ENCODE data around the gene C9orf50. TPM values are rescaled to one million over a fixed set of nuclear protein-coding genes. Genes with fewer than 3 reads are reported as not detected.

C9orf50 gene
- total RNA-seq, 1 donor from 2014 or later: not detected

DNA sequence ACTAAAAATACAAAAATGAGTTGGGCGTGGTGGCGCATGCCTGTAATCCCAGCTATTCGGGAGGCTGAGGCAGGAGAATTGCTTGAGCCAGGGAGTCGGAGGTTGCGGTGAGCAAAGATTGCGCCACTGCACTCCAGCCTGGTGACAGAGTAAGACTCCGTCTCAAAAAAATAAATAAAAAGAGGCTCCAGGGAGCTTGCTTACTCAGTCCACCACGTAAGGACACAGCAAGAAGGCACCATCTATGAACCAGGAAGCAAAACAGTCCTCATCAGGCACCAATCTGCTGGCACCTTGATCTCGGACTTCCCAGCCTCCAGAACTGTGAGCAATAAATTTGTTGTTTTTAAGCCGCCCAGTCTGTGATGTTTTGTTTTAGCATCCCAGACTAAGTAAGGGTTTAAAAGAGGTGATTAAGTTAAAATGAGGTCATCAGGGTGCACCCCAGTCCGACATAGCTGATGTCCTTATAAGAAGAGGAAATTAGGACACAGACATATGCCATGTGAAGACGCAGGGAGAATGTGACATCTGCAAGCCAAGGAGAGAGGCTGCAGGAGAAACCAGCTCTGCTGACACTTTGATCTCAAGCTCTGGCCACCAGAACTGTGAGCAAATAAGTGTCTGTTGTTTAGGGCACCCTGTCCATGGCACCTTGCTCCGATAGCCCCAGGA lies 45.9 kb downstream of the C9orf50 start:
- intact Hi-C loops (cut with micrococcal nuclease): no loop called here

DNA sequence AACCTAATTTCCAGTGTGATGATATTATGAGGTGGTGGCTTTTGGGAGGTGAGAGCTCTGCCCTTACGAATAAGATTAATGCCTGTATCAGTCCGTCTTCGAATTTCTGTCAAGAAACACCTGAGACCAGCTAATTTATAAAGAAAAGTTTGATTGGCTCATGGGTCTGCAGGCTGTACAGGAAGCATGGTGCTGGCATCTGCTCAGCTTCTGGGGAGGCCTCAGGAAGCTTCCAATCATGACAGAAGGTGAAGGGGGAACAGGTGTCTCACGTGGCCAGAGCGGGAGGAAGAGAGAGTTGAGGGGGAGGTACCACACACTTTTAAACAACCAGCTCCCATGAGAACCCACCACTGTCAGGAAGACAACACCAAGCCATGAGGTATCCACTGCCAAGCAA lies 46.9 kb downstream of the C9orf50 start:
- intact Hi-C loops (cut with micrococcal nuclease): no loop called here

DNA sequence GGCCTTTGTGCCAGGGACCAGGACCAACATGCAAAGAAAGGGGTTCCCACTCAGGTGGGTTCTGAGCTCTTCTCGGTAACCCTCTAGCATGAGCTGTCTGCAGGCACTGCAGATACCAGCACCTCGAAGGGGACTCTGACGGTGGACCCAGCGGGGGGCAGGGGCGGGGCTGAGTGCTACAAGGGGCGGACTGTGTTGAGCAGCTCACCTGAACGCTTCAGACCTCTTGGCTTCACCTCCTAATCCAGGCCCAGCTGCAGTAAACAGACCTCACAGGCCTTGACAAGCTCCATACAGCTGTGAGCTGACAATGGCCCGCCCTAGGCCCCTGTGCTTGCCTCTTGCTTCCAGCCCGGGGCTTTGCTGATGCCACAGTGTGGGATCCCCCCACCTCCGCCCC lies 48.4 kb downstream of the C9orf50 start:
- intact Hi-C loops (cut with micrococcal nuclease): no loop called here

DNA sequence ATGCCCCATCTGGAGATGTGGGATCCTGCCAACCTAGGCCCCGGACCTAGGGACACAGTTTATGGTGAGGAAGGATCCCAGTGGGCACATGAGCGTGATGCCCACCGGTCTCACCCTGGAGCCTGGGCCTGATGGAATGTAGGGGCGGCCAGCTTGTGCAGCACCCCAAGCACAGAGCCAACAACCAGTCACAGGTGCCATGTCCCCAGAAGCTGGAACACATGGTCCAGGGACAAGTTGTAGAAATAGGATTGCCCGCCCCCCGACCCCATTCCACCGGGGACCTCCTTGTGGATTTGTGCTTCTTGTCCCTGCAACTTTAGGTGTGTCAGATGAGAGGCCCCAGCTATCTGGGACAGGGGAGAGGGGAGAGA lies 48.9 kb downstream of the C9orf50 start:
- intact Hi-C loops (cut with micrococcal nuclease): no loop called here

DNA sequence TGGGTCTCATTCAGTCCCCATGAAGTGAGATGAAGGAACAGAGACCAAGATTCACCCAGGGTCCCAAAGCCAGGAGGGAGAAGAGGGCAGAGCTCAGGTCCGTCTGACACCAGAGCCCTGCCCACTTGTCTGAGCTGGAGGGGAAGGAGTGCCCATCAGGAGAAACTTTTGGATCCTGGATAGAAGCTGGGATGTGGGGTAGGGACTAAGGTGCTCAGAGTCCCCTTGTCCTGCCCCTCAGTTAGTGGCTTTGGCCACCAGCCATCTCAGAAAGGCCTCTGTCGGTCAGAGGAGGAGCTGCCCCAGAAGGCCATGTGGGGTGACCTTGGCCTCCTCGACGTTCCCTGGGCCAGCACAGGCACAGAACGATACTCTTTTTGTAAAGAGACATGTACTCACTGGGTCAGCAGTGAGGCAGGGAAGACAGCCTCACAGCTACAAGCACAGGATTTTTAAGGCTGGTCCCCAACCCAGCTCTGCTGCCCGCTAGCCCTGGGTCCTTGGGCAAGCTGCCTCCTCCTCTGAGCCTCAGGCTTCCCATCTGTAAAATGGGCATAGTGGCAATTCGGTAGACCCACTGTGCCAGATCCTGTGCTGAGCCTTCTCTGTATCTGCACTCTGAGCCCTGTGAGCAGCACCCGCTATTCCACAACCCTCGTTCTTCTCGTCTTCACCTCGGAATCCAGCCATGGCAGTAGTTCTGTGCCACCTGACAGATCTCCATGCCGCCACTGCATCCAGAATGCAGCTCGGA lies 49.4 kb downstream of the C9orf50 start:
- intact Hi-C loops (cut with micrococcal nuclease): no loop called here

DNA sequence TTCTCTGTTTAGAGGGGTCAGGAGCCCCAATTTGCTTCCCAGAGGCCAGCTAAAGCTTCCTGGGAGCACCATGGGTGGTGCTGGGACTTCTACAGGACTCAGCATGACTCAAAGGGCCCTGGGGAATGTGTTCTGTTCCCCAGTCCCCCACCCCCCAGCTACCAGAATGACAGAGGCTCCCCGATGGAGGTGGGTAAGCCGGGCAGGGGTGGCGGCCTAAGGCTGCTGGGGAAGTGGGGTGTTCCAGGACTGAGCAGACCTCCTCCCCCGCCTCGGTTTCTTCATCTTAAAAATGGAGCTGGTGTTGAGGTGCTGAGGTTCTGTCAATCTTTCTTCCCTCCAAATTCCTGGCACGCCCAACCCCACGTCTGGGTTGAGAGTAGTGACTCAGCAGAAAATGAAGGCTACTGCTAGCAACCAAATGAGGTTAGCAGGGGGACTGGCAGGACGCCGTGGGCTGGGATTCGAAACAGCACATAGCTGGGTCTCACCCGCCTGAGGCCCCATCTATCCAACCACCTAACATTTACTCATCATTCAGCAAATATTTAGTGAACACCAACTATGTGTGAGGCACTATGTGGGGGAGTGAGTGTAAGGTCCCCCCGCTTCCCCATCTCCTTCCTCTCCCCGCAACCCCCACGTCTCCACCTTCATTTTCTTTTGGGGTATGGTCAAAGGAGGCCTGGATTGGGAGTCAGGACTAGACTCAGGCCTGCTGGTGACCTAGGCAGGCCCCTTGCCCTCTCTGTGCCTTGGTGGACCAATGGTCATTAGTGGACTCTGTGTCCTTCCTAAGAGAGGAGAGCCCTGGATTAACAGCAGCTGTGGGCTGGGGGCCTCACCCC lies 50.2 kb downstream of the C9orf50 start:
- intact Hi-C loops (cut with micrococcal nuclease): no loop called here

DNA sequence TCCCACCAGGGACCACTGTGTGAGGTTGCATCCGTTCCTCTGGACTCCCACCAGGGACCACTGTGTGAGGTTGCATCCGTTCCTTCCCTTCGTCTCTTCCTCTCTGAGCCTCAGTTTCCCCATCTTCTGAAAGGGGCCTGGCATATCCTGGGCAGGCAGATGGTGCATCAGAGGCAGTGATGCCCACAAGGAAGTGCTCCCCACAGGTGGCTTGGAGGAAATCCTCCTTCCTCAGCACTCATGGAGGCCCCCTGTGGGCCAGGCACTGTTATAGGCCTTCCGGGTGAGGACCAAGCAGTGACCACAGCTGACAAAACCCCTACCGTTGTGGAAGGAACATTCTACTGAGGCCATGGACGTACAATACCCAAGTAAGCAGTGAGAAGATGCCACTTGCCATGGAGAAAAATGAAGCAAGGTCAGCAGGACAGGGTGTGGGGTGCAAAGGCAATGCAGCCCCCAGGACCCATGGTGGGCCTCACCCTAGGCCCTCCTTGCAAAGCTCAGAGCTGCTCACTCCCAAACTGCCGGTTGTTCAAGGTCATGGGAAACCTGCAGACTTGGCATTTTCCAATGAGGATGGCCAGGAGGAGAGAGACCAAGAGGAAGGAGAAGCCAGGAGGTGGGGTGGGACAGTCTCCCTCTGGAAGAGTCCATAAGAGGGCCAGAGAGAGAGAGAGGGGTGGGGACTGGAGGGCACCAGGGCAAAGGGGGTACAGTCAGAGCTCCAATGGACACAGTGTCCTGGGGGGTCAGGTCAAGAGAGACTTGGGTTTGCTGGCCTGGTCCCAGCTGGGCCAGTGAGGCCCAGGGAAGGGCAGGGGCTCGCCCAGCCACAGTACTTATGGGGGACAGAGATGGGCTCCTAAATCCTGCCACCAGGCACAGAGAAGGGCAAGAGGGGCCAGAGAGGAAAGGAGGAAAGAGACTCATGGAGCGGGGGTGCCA lies 51.1 kb downstream of the C9orf50 start:
- intact Hi-C loops (cut with micrococcal nuclease): no loop called here

DNA sequence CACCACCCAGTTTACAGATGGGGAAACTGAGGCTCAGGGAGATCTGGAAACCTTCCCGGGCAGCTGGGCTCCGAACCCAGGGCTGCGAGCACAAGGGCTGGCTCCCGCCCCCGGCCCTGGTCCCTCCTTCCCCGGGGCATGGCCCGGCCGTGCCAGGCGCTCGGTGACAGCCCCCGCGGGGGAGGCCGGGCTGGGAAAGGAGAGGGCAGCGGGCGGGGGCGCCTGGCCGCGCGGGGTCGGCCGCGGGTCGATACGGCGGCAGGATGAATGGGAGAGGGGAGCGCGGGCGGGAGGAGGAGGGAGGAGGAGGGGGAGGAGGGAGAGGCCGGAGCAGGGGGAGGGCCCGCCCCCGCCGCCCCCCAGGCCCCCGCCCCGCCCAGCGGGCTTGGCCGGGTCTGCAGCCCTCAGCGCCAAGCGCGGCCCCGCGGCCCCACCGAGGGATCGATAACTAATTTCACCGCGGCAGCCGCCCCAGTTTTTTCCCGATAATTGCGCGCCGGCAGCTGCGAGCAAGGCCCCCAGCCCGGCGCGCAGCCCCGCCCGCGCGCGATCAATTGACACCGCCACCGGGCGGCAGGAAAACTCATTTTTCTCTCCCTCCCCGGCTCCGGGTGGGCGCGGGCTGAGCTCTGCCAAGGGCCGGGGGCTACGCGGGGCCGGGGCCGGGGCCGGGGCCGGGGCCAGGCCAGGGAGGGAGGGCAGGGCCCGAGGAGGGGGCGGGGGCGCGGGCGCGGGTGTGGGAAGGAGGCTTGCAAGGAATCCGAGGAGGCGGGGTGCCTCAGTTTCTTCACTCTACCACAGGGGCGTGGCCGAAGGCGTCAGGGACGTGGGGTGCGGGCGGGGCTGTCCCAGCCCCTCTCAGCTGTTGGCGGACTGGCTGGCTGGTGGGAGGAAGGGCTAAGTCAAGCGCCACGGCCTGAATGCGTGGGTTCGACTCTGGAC lies 52.1 kb downstream of the C9orf50 start:
- intact Hi-C loops (cut with micrococcal nuclease): no loop called here

DNA sequence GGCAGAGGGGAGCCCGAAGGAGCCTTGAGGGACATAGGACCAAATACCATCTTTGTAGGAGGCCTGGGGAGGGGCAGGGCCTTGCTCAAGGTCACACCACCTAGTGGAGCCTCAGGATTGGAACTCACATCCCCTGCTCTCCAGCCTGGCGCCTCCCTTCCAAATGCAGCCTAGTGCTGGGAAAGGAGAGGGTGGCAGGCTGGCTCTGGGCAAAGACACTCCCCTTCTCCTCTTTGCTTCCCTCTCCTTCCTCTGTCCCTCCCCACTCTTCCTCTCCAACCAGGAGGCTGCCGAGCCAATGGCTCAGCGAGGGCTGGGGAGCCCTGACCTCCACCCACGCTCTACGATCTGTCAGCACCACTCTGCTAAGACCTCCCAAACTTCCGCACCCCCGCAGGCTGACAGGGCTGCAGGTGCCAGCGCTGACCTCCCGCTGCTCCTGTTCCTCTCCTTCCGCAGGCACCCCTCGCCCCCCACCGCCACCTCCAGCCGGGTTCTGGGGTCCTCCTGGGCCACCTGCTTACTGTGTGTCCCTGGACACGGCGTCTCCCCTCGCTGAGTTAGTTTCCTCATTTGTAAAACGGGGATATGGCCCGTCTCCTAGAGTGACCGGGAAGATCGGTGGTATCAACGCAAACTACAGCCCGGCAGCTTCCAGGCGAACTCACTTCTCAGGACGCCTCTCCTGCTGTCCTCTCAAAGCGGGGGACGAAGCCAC lies 52.9 kb downstream of the C9orf50 start:
- intact Hi-C loops (cut with micrococcal nuclease): no loop called here

DNA sequence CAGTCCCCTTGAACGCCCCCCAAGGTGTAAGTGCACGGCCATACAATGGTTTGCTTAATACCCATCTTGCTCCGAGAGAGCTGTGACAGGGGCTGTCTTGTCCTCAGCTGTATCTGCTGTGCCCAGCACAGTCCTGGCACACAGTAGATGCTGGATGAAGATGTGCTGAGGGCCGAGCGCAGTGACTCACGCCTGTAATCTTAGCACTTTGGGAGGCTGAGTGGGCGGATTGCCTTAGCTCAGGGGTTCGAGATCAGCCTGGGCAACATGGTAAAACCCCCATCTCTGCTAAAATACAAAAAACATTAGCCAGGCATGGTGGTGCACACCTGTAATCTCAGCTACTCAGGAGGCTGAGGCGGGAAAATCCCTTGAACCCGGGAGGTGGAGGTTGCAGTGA lies 53.6 kb downstream of the C9orf50 start:
- intact Hi-C loops (cut with micrococcal nuclease): no loop called here

DNA sequence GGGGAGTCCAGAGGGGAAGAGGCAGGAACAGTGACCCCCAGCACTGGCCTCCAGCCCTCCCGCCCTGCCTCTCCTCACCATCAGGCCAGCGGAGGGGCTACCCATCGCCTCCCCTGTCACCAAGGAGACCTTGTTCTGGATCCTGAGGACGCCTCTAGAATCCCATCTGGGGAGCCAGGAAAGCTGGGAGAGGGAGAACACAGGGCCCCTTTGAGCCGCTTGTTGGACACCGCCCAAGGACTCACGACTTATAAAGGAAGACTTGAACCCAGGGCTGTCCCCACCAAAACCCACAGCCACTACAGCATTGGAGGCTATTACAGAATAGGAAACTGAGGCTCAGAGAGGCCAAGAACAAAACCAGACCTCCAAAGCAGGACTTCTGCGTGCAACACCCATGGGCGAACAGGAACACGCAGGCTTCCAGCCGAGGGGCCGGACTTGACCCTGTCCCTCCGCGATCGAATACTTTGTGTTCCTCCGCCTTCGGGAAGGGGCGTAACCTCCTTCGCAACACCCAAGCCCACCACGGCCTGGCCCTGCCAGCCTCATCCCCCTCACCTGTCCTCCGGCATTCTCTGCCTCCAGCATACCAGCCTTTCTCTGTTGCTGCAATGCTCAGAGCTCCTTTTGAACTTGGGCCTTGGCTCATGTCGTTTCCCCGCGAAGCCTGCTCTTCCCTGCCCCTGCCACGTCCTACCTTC lies 54.2 kb downstream of the C9orf50 start:
- intact Hi-C loops (cut with micrococcal nuclease): no loop called here

DNA sequence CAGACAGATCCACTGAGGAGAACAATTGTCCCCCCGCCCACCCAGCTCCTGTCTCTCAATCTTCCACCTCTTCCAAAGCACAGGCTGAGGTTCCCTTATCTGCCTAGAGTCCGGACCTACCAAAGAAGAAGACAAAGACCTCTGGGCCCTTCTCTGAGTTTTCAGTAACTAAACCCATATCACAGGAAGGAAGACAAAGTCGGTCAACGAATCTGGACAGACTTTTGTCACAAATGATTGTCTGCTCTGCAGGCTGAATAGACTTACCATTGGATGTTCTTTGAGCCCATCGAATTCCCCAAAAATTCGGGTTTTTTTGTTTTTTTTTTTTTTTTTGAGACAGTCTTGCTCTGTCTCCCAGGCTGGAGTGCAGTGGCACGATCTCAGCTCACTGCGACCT lies 58.0 kb downstream of the C9orf50 start:
- intact Hi-C loops (cut with micrococcal nuclease): no loop called here

DNA sequence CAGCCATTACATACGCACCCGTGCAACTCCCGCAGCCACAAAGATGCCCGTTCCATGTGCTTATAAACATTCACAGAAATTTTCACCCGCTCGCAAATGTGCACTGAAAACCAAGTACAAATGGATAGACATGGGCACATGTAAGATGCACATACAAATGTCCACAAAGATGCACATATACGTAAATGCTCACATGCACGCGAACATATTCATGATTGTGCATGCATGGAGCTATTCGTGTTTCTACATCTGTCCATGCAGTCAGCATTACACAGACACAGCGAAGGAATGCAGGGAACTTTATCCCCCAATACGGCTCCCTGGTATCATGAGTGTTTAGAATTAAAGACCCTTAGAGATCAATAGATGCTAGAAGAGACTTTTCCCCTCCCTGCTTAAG lies 58.4 kb downstream of the C9orf50 start:
- intact Hi-C loops (cut with micrococcal nuclease): no loop called here

Other genes starting within 250 kb of the C9orf50 start
- gene NTMT1, start 5.1 kb upstream of the C9orf50 start, total RNA-seq: 34.4 and 38.6 TPM in 2 replicates
- gene ASB6, start 21.1 kb upstream of the C9orf50 start, total RNA-seq: 23.7 and 24.9 TPM in 2 replicates
- 0.64 and 0.73 TPM in 2 replicates for gene PRRX2, start 44.5 kb upstream of the C9orf50 start, total RNA-seq
- gene PTGES, start 131.9 kb upstream of the C9orf50 start, total RNA-seq: 0.09 TPM in 1 of 2 replicates, not detected in the other
- gene TOR1B, start 182.1 kb upstream of the C9orf50 start, total RNA-seq: 22.5 and 23.4 TPM in 2 replicates
- gene TOR1A, start 203.0 kb upstream of the C9orf50 start, total RNA-seq: 54.6 and 55.1 TPM in 2 replicates
- gene C9orf78, start 214.2 kb upstream of the C9orf50 start, total RNA-seq: 73.7 and 79.8 TPM in 2 replicates
- 75.2 and 78.4 TPM in 2 replicates for gene USP20, start 214.4 kb upstream of the C9orf50 start, total RNA-seq

Measured in T-helper 2 cell treated with Interferon-gamma antibody and Interleukin-4, amounts not matched to agents 100 ng/mL and 5 ng/mL, for 36 hours (primary cell).